Measurements from ENCODE around the gene PSD4.

- TF ChIP-seq CEBPB (IDR thresholded peaks at IDR 0.05; ENCODE audit: low read depth, low read length) (no peak), CTCF (IDR thresholded peaks at IDR 0.05; ENCODE audit: control extremely low read depth in 1 of 3, insufficient read depth in 1 of 3, low read depth in 1 of 3, low read length in 3 of 3) (no peak), CREB1 (IDR thresholded peaks at IDR 0.05) (no peak), SUZ12 (IDR thresholded peaks at IDR 0.05; ENCODE audit: low read length) (no peak), POLR2A (IDR thresholded peaks at IDR 0.05; ENCODE audit: control extremely low read depth in 1 of 2, low read depth in 2 of 2, low read length in 2 of 2) (no peak), E2F6 (IDR thresholded peaks at IDR 0.05) (no peak), SP4 (IDR thresholded peaks at IDR 0.05; ENCODE audit: low read length) (no peak), KDM5A (IDR thresholded peaks at IDR 0.05; ENCODE audit: low read length) (no peak), EZH2 (IDR thresholded peaks at IDR 0.05; ENCODE audit: low read depth, low read length, severe bottlenecking) (peak; percentile 10), ZNF274 (IDR thresholded peaks at IDR 0.05; ENCODE audit: borderline replicate concordance, extremely low read depth, low read length) (no peak), BRCA1 (IDR thresholded peaks at IDR 0.05; ENCODE audit: low read depth, low read length) (no peak), EP300 (IDR thresholded peaks at IDR 0.05; ENCODE audit: borderline replicate concordance in 1 of 2, low read depth in 2 of 2, low read length in 2 of 2) (no peak)
Measured at GRCh38 chr2:113156278-113157117, 17.3 kb upstream of the PSD4 start.
